OCI-LY3 (cell line): ENCODE results near the gene CANX.

ENCODE experiments used
- CTCF ChIP-seq: fragments of 200-600, 300-600 bp; sonication (generic); IDR thresholded peaks from 2 replicates; pipeline ENCODE4 v1.5.1; 2014; ENCODE audit warnings: antibody characterized with exemption, low read length, low read depth
- EZH2phosphoT487 ChIP-seq: fragments of 200-600 bp; shearing (Covaris generic); IDR thresholded peaks from 2 replicates; pipeline ENCODE4 v1.6.1; 2018; ENCODE audit warnings: antibody characterized with exemption, mixed run types, low read depth

- TF ChIP-seq CTCF: no peak
- TF ChIP-seq EZH2phosphoT487: no peak
These were observed 72.6 kb downstream of the CANX start for GRCh38 chr5:179771311-179771895.
